SW 1271 (cell line): Measurements from ENCODE around the gene ARF1.

Experiments used
- DNase-seq, 2 experiments: peaks; one replicate each; lab custom pipeline; 2025; lab: John Stamatoyannopoulos, UW

ARF1 gene

GRCh38 chr1:228050571-228051231 is 31.8 kb upstream of the ARF1 start:
- DNase-seq, result no peak

GRCh38 chr1:228058172-228058948 is 24.1 kb upstream of the ARF1 start:
- DNase-seq, result no peak

GRCh38 chr1:228058949-228059633 is 23.4 kb upstream of the ARF1 start:
- no peak for DNase-seq

- DNase-seq, result no peak
Measured at GRCh38 chr1:228059634-228060457, 22.7 kb upstream of the ARF1 start.

- DNase-seq, result no peak
Measured at GRCh38 chr1:228060458-228061190, 21.9 kb upstream of the ARF1 start.

- no peak for DNase-seq
Measured at GRCh38 chr1:228061411-228062084, 21.0 kb upstream of the ARF1 start.

- no peak for DNase-seq
Measured at GRCh38 chr1:228062085-228062791, 20.3 kb upstream of the ARF1 start.

GRCh38 chr1:228062812-228063211 is 19.7 kb upstream of the ARF1 start:
- DNase-seq, result no peak

GRCh38 chr1:228063251-228064191 is 19.0 kb upstream of the ARF1 start:
- no peak for DNase-seq

- DNase-seq, result no peak
Measured at GRCh38 chr1:228064296-228064695, 18.2 kb upstream of the ARF1 start.

- no peak for DNase-seq
Measured at GRCh38 chr1:228064741-228065542, 17.6 kb upstream of the ARF1 start.

- no peak for DNase-seq
Measured at GRCh38 chr1:228065543-228066347, 16.8 kb upstream of the ARF1 start.

- no peak for DNase-seq
Measured at GRCh38 chr1:228066416-228066815, 16.1 kb upstream of the ARF1 start.

GRCh38 chr1:228066891-228067654 is 15.4 kb upstream of the ARF1 start:
- no peak for DNase-seq

GRCh38 chr1:228068359-228068758 is 14.1 kb upstream of the ARF1 start:
- DNase-seq, result no peak

GRCh38 chr1:228070173-228070572 is 12.3 kb upstream of the ARF1 start:
- no peak for DNase-seq

- DNase-seq, result no peak
Measured at GRCh38 chr1:228070851-228071250, 11.7 kb upstream of the ARF1 start.
